DOHH2 (cell line): ENCODE data around the gene ACAA1.

ENCODE experiments used
- H3F3A ChIP-seq: fragments of 200-600 bp; sonication (generic), shearing (Covaris generic); 2 replicates; pipeline ENCODE4 v1.6.0; 2016; ENCODE audit warnings: antibody characterized with exemption, mild to moderate bottlenecking; ENCODE audit not compliant: control insufficient read depth, insufficient read depth
- H3K27ac ChIP-seq: fragments of 200-600 bp; sonication (generic); 2 replicates; pipeline ENCODE4 v1.5.1; 2014; ENCODE audit warnings: low read depth, mild to moderate bottlenecking, low read length, moderate library complexity
- H3K27me3 ChIP-seq: fragments of 200-600 bp; sonication (generic); 2 replicates; pipeline ENCODE4 v1.6.1; 2014; ENCODE audit warnings: mild to moderate bottlenecking, low read length, mixed read lengths; ENCODE audit not compliant: control insufficient read depth
- H3K36me3 ChIP-seq: fragments of 200-600 bp; sonication (generic); 2 replicates; pipeline ENCODE4 v1.6.1; 2014; ENCODE audit warnings: mild to moderate bottlenecking, low read length, moderate library complexity, mixed read lengths; ENCODE audit not compliant: control insufficient read depth
- H3K4me1 ChIP-seq: fragments of 200-600 bp; sonication (generic); 2 replicates; pipeline ENCODE4 v1.6.1; 2014; ENCODE audit warnings: mild to moderate bottlenecking, low read length, mixed read lengths; ENCODE audit not compliant: control insufficient read depth
- H3K4me2 ChIP-seq: fragments of 200-600 bp; sonication (generic); 2 replicates; pipeline ENCODE4 v1.6.0; 2014; ENCODE audit warnings: mild to moderate bottlenecking, low read length, moderate library complexity
- H3K4me3 ChIP-seq: fragments of 200-600 bp; sonication (generic); 2 replicates; pipeline ENCODE4 v1.5.1; 2014; ENCODE audit warnings: mild to moderate bottlenecking, low read length, mixed read lengths
- H3K79me2 ChIP-seq: fragments of 200-600 bp; sonication (generic); 2 replicates; pipeline ENCODE4 v1.6.1; 2014; ENCODE audit warnings: mild to moderate bottlenecking, low read length, mixed read lengths; ENCODE audit not compliant: control insufficient read depth
- H3K9me2 ChIP-seq: fragments of 200-600 bp; sonication (generic); replicated peaks from 2 replicates; pipeline ENCODE4 v1.6.1; 2014; ENCODE audit warnings: mild to moderate bottlenecking, low read length, mixed read lengths; ENCODE audit not compliant: control insufficient read depth
- H3K9me3 ChIP-seq: fragments of 200-600 bp; sonication (generic); 2 replicates; pipeline ENCODE4 v1.6.1; 2014; ENCODE audit warnings: antibody characterized with exemption, low read length, mixed read lengths; ENCODE audit not compliant: control insufficient read depth, insufficient read depth
- H4K20me1 ChIP-seq: fragments of 200-600 bp; sonication (generic); 2 replicates; pipeline ENCODE4 v1.6.0; 2014; ENCODE audit warnings: low read depth, mild to moderate bottlenecking, antibody characterized with exemption, low read length, moderate library complexity; ENCODE audit not compliant: control insufficient read depth, insufficient read depth
- EZH2phosphoT487 ChIP-seq: fragments of 200-600 bp; sonication (generic); IDR thresholded peaks from 2 replicates; pipeline ENCODE4 v1.6.1; 2017; ENCODE audit warnings: borderline replicate concordance, mild to moderate bottlenecking, antibody characterized with exemption, low read length, moderate library complexity, mixed read lengths
- TF ChIP-seq, protein P1 (sequence below): fragments of 200-600 bp; sonication (generic); IDR thresholded peaks from one replicate; pipeline ENCODE4 v1.5.1; 2014; ENCODE audit warnings: antibody characterized with exemption, mild to moderate bottlenecking, low read depth, low read length; ENCODE audit not compliant: poor library complexity, severe bottlenecking

ACAA1 gene

DNA sequence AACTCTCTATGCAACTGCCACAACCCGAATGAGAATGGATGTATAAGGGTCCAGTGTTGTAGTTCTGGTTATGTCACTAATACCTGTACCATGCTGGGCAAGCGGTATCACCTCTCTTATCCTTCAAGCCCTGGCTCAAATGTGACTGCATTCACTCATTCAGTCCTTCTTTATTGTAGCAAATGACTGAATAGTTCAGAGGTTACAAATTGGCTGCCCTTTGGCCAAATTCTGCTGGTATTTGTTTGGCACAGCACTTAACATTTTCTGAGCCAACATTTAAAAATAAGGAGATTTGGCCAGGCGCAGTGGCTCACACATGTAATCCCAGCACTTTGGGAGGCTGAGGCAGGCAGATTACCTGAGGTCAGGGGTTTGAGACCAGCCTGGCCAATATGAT, 50.4 kb downstream of the ACAA1 start:
- Histone ChIP-seq H3K9me2 (no peaks in the 10 kb centered on the region), H3K4me1 (peaks cover 4% of the 10 kb centered on the region)
- TF ChIP-seq, protein P1, sequence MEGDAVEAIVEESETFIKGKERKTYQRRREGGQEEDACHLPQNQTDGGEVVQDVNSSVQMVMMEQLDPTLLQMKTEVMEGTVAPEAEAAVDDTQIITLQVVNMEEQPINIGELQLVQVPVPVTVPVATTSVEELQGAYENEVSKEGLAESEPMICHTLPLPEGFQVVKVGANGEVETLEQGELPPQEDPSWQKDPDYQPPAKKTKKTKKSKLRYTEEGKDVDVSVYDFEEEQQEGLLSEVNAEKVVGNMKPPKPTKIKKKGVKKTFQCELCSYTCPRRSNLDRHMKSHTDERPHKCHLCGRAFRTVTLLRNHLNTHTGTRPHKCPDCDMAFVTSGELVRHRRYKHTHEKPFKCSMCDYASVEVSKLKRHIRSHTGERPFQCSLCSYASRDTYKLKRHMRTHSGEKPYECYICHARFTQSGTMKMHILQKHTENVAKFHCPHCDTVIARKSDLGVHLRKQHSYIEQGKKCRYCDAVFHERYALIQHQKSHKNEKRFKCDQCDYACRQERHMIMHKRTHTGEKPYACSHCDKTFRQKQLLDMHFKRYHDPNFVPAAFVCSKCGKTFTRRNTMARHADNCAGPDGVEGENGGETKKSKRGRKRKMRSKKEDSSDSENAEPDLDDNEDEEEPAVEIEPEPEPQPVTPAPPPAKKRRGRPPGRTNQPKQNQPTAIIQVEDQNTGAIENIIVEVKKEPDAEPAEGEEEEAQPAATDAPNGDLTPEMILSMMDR = no peak
- no peak for TF ChIP-seq EZH2phosphoT487

DNA sequence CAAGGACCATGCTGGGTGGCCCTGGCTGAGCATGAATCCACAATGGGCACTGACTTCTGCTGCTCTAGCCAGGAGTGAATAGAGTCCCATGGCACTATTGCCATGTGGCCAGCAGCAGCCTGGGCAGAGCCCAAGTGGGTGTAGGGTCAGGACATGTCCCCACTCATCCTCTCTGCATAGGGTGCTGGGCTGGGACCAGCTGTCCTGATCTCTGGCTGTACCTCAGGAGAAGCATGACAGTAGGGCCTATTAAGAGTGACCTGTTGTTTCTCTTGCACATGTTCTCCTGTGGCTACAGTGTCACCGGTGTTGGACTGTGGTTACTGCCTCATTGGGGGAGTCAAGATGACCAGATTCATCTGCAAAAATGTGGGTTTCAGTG, 51.0 kb downstream of the ACAA1 start:
- TF ChIP-seq, protein P1 = no peak
- TF ChIP-seq EZH2phosphoT487 = no peak
- peaks cover 7% of the 10 kb centered on the region; the same call in 1 of the 2 replicates for H3K9me3 ChIP-seq

More for the DNA sequence above, 50.4 kb downstream of the ACAA1 start:
- no peaks in the 10 kb centered on the region for H3K36me3 ChIP-seq
- H4K20me1 ChIP-seq = no peaks in the 10 kb centered on the region
- H3K79me2 ChIP-seq = no peaks in the 10 kb centered on the region
- H3K4me2 ChIP-seq = no peak overlapping the region
- H3K27me3 ChIP-seq = no peaks in the 10 kb centered on the region; the same call in 1 of the 2 replicates
- H3K4me3 ChIP-seq = no peak overlapping the region
- peaks cover 8% of the 10 kb centered on the region for H3F3A ChIP-seq
- H3K27ac ChIP-seq = no peak overlapping the region
- H3K9me3 ChIP-seq = peaks cover 7% of the 10 kb centered on the region; the same call in 1 of the 2 replicates

GRCh38 chr3:38085311-38085942, 51.5 kb downstream of the ACAA1 start:
- H3K36me3 ChIP-seq = no peaks in the 10 kb centered on the region
- H3K4me2 ChIP-seq = no peak overlapping the region
- H4K20me1 ChIP-seq = no peaks in the 10 kb centered on the region
- no peak overlapping the region for H3K27ac ChIP-seq
- no peaks in the 10 kb centered on the region for H3K27me3 ChIP-seq
- no peaks in the 10 kb centered on the region for H3K4me1 ChIP-seq
- H3K9me3 ChIP-seq = peaks cover 7% of the 10 kb centered on the region; the same call in 1 of the 2 replicates
- H3F3A ChIP-seq = peaks cover 8% of the 10 kb centered on the region
- no peaks in the 10 kb centered on the region for H3K79me2 ChIP-seq
- H3K9me2 ChIP-seq = no peaks in the 10 kb centered on the region
- H3K4me3 ChIP-seq = no peak overlapping the region
- no peak for TF ChIP-seq EZH2phosphoT487
- TF ChIP-seq, protein P1 = no peak

More for the DNA sequence above, 51.0 kb downstream of the ACAA1 start:
- Histone ChIP-seq H3K4me1 (no peaks in the 10 kb centered on the region), H3K4me2 (no peak overlapping the region), H3K27ac (no peak overlapping the region), H3K27me3 (no peaks in the 10 kb centered on the region), H3K36me3 (no peaks in the 10 kb centered on the region), H3K79me2 (no peaks in the 10 kb centered on the region), H3K4me3 (no peak overlapping the region), H3K9me2 (no peaks in the 10 kb centered on the region), H3F3A (peaks cover 8% of the 10 kb centered on the region), H4K20me1 (no peaks in the 10 kb centered on the region)
